HL-60 (cell line): ENCODE data around the gene NODAL.

ENCODE experiments used
- TF ChIP-seq, protein P1 (sequence below): IDR thresholded peaks from one replicate; pipeline ENCODE4 v1.5.1; 2011; ENCODE audit warnings: low read length, control low read depth, inconsistent platforms; ENCODE audit not compliant: insufficient read depth
- TF ChIP-seq, protein P2 (sequence below): IDR thresholded peaks from 2 replicates; pipeline ENCODE4 v1.6.1; 2012; ENCODE audit warnings: low read depth; ENCODE audit not compliant: insufficient replicate concordance

DNA sequence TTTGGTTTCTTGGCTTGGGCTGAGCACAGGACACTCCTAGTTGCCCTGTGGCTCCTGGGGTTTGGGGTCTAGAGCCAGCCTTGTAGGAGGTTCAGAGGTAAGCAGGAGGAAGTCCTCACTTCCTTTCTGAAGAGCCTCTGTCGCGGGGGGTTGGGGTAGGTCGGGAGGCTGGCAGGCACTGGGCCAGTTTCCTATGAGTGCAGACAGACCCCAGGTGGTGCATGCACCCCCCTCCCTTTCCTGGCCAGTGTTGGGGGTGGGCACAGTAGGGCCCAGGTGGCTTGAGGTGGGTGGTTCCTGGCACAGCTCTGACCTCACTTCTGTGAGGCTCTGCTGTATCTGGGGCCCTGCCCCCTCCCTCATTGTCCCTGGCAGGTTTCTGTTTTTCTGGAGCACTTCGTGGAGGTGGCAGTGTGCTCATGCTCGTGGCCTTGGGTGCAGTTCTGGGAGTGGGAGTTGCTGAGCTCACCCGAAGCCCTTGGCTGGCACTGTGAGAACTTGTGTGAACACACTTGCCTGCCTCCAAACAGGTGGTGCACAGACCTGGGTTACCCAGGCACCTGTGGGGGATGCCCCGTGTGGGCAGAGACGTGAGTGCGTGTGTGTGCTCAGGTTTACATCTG, 38.9 kb upstream of the NODAL start:
- TF ChIP-seq, protein P1, sequence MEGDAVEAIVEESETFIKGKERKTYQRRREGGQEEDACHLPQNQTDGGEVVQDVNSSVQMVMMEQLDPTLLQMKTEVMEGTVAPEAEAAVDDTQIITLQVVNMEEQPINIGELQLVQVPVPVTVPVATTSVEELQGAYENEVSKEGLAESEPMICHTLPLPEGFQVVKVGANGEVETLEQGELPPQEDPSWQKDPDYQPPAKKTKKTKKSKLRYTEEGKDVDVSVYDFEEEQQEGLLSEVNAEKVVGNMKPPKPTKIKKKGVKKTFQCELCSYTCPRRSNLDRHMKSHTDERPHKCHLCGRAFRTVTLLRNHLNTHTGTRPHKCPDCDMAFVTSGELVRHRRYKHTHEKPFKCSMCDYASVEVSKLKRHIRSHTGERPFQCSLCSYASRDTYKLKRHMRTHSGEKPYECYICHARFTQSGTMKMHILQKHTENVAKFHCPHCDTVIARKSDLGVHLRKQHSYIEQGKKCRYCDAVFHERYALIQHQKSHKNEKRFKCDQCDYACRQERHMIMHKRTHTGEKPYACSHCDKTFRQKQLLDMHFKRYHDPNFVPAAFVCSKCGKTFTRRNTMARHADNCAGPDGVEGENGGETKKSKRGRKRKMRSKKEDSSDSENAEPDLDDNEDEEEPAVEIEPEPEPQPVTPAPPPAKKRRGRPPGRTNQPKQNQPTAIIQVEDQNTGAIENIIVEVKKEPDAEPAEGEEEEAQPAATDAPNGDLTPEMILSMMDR = no peak
- TF ChIP-seq, protein P2, sequence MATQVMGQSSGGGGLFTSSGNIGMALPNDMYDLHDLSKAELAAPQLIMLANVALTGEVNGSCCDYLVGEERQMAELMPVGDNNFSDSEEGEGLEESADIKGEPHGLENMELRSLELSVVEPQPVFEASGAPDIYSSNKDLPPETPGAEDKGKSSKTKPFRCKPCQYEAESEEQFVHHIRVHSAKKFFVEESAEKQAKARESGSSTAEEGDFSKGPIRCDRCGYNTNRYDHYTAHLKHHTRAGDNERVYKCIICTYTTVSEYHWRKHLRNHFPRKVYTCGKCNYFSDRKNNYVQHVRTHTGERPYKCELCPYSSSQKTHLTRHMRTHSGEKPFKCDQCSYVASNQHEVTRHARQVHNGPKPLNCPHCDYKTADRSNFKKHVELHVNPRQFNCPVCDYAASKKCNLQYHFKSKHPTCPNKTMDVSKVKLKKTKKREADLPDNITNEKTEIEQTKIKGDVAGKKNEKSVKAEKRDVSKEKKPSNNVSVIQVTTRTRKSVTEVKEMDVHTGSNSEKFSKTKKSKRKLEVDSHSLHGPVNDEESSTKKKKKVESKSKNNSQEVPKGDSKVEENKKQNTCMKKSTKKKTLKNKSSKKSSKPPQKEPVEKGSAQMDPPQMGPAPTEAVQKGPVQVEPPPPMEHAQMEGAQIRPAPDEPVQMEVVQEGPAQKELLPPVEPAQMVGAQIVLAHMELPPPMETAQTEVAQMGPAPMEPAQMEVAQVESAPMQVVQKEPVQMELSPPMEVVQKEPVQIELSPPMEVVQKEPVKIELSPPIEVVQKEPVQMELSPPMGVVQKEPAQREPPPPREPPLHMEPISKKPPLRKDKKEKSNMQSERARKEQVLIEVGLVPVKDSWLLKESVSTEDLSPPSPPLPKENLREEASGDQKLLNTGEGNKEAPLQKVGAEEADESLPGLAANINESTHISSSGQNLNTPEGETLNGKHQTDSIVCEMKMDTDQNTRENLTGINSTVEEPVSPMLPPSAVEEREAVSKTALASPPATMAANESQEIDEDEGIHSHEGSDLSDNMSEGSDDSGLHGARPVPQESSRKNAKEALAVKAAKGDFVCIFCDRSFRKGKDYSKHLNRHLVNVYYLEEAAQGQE = no peak
